ENCODE data around the gene CLDN10. TPM values are rescaled to one million over a fixed set of nuclear protein-coding genes. Genes with fewer than 3 reads are reported as not detected.

The CLDN10 gene
- total RNA-seq, 1 experiment from 2014 or later: not detected

GRCh38 chr13:95530178-95530577 lies 22.3 kb upstream of the CLDN10 start:
- TF ChIP-seq, protein P1, sequence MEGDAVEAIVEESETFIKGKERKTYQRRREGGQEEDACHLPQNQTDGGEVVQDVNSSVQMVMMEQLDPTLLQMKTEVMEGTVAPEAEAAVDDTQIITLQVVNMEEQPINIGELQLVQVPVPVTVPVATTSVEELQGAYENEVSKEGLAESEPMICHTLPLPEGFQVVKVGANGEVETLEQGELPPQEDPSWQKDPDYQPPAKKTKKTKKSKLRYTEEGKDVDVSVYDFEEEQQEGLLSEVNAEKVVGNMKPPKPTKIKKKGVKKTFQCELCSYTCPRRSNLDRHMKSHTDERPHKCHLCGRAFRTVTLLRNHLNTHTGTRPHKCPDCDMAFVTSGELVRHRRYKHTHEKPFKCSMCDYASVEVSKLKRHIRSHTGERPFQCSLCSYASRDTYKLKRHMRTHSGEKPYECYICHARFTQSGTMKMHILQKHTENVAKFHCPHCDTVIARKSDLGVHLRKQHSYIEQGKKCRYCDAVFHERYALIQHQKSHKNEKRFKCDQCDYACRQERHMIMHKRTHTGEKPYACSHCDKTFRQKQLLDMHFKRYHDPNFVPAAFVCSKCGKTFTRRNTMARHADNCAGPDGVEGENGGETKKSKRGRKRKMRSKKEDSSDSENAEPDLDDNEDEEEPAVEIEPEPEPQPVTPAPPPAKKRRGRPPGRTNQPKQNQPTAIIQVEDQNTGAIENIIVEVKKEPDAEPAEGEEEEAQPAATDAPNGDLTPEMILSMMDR (IDR thresholded peaks at IDR 0.05; ENCODE audit: insufficient read depth in 1 of 2, low read depth in 1 of 2, low read length in 1 of 2, severe bottlenecking in 1 of 2, unreplicated experiment in 1 of 2): no peak
- Mint-ChIP-seq H3K9me3 (ENCODE audit: unreplicated experiment) (no peaks in the 10 kb centered on the region), H3K4me1 (ENCODE audit: low read depth, unreplicated experiment) (peaks cover 12% of the 10 kb centered on the region), H3K27ac (ENCODE audit: unreplicated experiment) (no peak overlapping the region), H3K4me3 (ENCODE audit: unreplicated experiment) (no peak overlapping the region), H3K36me3 (ENCODE audit: insufficient read depth, unreplicated experiment) (no peaks in the 10 kb centered on the region), H3K27me3 (ENCODE audit: insufficient read depth, unreplicated experiment) (no peaks in the 10 kb centered on the region)
- Histone ChIP-seq H3K27me3 (replicated peaks; ENCODE audit: control insufficient read depth, insufficient read depth, low read length) (no peaks in the 10 kb centered on the region), H3K4me3 (ENCODE audit: low read depth, low read length) (no peak overlapping the region), H3K9me3 (no peaks in the 10 kb centered on the region), H3K36me3 (ENCODE audit: control insufficient read depth, insufficient read depth, low read length) (no peaks in the 10 kb centered on the region), H3K4me1 (no peaks in the 10 kb centered on the region)
- ChIA-PET CTCF (no interaction called here), POLR2A (no interaction called here)
- intact Hi-C loops (cut with micrococcal nuclease; ENCODE audit: unreplicated experiment): no loop called here
- DNase-seq: no peak
- BruUV-seq (replicated peaks): no TSS peak

- POLR2A ChIA-PET: no interaction called here
- H3K9me3 Mint-ChIP-seq (ENCODE audit: unreplicated experiment): no peaks in the 10 kb centered on the region
- H3K36me3 Mint-ChIP-seq (ENCODE audit: insufficient read depth, unreplicated experiment): no peaks in the 10 kb centered on the region
- no peak for DNase-seq
- no peak overlapping the region for H3K4me3 Mint-ChIP-seq (ENCODE audit: unreplicated experiment)
- BruUV-seq (replicated peaks): no TSS peak
- H3K27me3 Mint-ChIP-seq (ENCODE audit: insufficient read depth, unreplicated experiment): peaks cover 3% of the 10 kb centered on the region
- no peak overlapping the region for H3K27ac Mint-ChIP-seq (ENCODE audit: unreplicated experiment)
- CTCF ChIA-PET: no interaction called here
- Histone ChIP-seq H3K4me3 (ENCODE audit: low read depth, low read length) (no peak overlapping the region), H3K9me3 (no peaks in the 10 kb centered on the region), H3K36me3 (ENCODE audit: control insufficient read depth, insufficient read depth, low read length) (no peaks in the 10 kb centered on the region), H3K4me1 (no peaks in the 10 kb centered on the region), H3K27me3 (replicated peaks; ENCODE audit: control insufficient read depth, insufficient read depth, low read length) (no peaks in the 10 kb centered on the region)
- H3K4me1 Mint-ChIP-seq (ENCODE audit: low read depth, unreplicated experiment): peaks cover 25% of the 10 kb centered on the region
- TF ChIP-seq, protein P1 (IDR thresholded peaks at IDR 0.05; ENCODE audit: insufficient read depth in 1 of 2, low read depth in 1 of 2, low read length in 1 of 2, severe bottlenecking in 1 of 2, unreplicated experiment in 1 of 2): no peak
- intact Hi-C loops (cut with micrococcal nuclease; ENCODE audit: unreplicated experiment): no loop called here
Observed at GRCh38 chr13:95533545-95534160, 18.9 kb upstream of the CLDN10 start.

GRCh38 chr13:95535243-95535642 lies 17.3 kb upstream of the CLDN10 start:
- BruUV-seq (replicated peaks): no TSS peak
- H3K27ac Mint-ChIP-seq (ENCODE audit: unreplicated experiment): no peak overlapping the region
- Histone ChIP-seq H3K4me3 (ENCODE audit: low read depth, low read length) (no peak overlapping the region), H3K27me3 (replicated peaks; ENCODE audit: control insufficient read depth, insufficient read depth, low read length) (no peaks in the 10 kb centered on the region), H3K4me1 (no peaks in the 10 kb centered on the region), H3K36me3 (ENCODE audit: control insufficient read depth, insufficient read depth, low read length) (no peaks in the 10 kb centered on the region), H3K9me3 (no peaks in the 10 kb centered on the region)
- no peak overlapping the region for H3K4me3 Mint-ChIP-seq (ENCODE audit: unreplicated experiment)
- POLR2A ChIA-PET: no interaction called here
- intact Hi-C loops (cut with micrococcal nuclease; ENCODE audit: unreplicated experiment): no loop called here
- H3K27me3 Mint-ChIP-seq (ENCODE audit: insufficient read depth, unreplicated experiment): peaks cover 3% of the 10 kb centered on the region
- H3K36me3 Mint-ChIP-seq (ENCODE audit: insufficient read depth, unreplicated experiment): no peaks in the 10 kb centered on the region
- TF ChIP-seq, protein P1 (IDR thresholded peaks at IDR 0.05; ENCODE audit: insufficient read depth in 1 of 2, low read depth in 1 of 2, low read length in 1 of 2, severe bottlenecking in 1 of 2, unreplicated experiment in 1 of 2): no peak
- H3K9me3 Mint-ChIP-seq (ENCODE audit: unreplicated experiment): no peaks in the 10 kb centered on the region
- CTCF ChIA-PET: no interaction called here
- DNase-seq: no peak
- H3K4me1 Mint-ChIP-seq (ENCODE audit: low read depth, unreplicated experiment): peaks cover 25% of the 10 kb centered on the region
